Neural cell (in vitro differentiated cells): ENCODE measurements around the gene KRT82.

Experiments used
- EZH2 ChIP-seq: fragments of 200-600, 300-800 bp; shearing (Covaris generic), sonication (generic); IDR thresholded peaks from 2 replicates; pipeline ENCODE4 v1.6.1; 2014; ENCODE audit warnings: antibody characterized with exemption, low read length, borderline replicate concordance, mild to moderate bottlenecking; ENCODE audit not compliant: insufficient read depth, poor library complexity, severe bottlenecking
- POLR2AphosphoS5 ChIP-seq: IDR thresholded peaks from 2 replicates; pipeline ENCODE4 v1.6.1; 2012

GRCh38 chr12:52445876-52446275 lies 39.7 kb upstream of the KRT82 start:
- TF ChIP-seq EZH2 (no peak), POLR2AphosphoS5 (no peak)
